HL-60 (cell line): Measurements from ENCODE around the gene CRYBG2.

Experiments used
- DNase-seq, 2 experiments: peaks; one replicate each; pipeline ENCODE4 v3.0.0-alpha.2; 2010 to 2020; ENCODE audit warnings: low read depth in 1 of 2, low spot score in 1 of 2
- H3K27ac ChIP-seq: fragments of 250-450 bp; sonication (Bioruptor Pico); replicated peaks from 2 replicates; pipeline ENCODE4 v1.5.1; 2020; ENCODE audit warnings: mild to moderate bottlenecking, moderate library complexity
- H3K27me3 ChIP-seq: fragments of 250-450 bp; sonication (Bioruptor Pico); 2 replicates; pipeline ENCODE4 v1.5.1; 2021; ENCODE audit warnings: mild to moderate bottlenecking, moderate library complexity; ENCODE audit not compliant: insufficient read depth, poor library complexity, severe bottlenecking
- H3K4me3 ChIP-seq: replicated peaks from 2 replicates; pipeline ENCODE4 v1.5.1; 2011; ENCODE audit warnings: mild to moderate bottlenecking, control low read depth, low read length; ENCODE audit not compliant: insufficient read depth
- GABPA ChIP-seq: IDR thresholded peaks from 2 replicates; pipeline ENCODE4 v1.6.1; 2012; ENCODE audit warnings: low read depth
- POLR2AphosphoS5 ChIP-seq: IDR thresholded peaks from 2 replicates; pipeline ENCODE4 v1.6.1; 2012; ENCODE audit warnings: low read depth
- SPI1 ChIP-seq: IDR thresholded peaks from 2 replicates; pipeline ENCODE4 v1.6.1; 2012; ENCODE audit warnings: low read depth, mild to moderate bottlenecking, borderline replicate concordance
- TF ChIP-seq, protein P1 (sequence below): IDR thresholded peaks from 2 replicates; pipeline ENCODE4 v1.6.1; 2012; ENCODE audit warnings: low read depth; ENCODE audit not compliant: insufficient replicate concordance
- TF ChIP-seq, protein P2 (sequence below): IDR thresholded peaks from one replicate; pipeline ENCODE4 v1.5.1; 2011; ENCODE audit warnings: low read length, control low read depth, inconsistent platforms; ENCODE audit not compliant: insufficient read depth

CRYBG2 gene

DNA sequence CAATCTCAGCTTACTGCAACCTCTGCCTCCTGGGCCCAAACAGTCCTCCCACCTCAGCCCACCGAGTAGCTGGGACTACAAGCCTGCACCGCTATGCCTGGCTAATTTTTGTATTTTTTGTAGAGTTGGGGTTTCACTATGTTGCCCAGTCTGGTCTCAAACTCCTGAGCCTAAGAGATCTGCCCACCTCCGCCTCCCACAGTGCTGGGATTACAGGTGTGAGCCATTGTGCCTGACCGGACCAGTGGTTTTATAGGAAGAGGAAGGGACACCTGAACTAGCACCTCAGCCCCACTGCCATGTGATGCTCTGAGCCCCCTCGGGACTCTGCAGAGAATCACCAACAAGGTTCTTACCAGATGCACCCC is 4.1 kb downstream of the CRYBG2 start:
- H3K27ac ChIP-seq: no peak overlapping the region
- DNase-seq: no peak
- no peaks in the 10 kb centered on the region for H3K27me3 ChIP-seq
- no peak overlapping the region for H3K4me3 ChIP-seq
- TF ChIP-seq, protein P1, sequence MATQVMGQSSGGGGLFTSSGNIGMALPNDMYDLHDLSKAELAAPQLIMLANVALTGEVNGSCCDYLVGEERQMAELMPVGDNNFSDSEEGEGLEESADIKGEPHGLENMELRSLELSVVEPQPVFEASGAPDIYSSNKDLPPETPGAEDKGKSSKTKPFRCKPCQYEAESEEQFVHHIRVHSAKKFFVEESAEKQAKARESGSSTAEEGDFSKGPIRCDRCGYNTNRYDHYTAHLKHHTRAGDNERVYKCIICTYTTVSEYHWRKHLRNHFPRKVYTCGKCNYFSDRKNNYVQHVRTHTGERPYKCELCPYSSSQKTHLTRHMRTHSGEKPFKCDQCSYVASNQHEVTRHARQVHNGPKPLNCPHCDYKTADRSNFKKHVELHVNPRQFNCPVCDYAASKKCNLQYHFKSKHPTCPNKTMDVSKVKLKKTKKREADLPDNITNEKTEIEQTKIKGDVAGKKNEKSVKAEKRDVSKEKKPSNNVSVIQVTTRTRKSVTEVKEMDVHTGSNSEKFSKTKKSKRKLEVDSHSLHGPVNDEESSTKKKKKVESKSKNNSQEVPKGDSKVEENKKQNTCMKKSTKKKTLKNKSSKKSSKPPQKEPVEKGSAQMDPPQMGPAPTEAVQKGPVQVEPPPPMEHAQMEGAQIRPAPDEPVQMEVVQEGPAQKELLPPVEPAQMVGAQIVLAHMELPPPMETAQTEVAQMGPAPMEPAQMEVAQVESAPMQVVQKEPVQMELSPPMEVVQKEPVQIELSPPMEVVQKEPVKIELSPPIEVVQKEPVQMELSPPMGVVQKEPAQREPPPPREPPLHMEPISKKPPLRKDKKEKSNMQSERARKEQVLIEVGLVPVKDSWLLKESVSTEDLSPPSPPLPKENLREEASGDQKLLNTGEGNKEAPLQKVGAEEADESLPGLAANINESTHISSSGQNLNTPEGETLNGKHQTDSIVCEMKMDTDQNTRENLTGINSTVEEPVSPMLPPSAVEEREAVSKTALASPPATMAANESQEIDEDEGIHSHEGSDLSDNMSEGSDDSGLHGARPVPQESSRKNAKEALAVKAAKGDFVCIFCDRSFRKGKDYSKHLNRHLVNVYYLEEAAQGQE: no peak
- TF ChIP-seq, protein P2, sequence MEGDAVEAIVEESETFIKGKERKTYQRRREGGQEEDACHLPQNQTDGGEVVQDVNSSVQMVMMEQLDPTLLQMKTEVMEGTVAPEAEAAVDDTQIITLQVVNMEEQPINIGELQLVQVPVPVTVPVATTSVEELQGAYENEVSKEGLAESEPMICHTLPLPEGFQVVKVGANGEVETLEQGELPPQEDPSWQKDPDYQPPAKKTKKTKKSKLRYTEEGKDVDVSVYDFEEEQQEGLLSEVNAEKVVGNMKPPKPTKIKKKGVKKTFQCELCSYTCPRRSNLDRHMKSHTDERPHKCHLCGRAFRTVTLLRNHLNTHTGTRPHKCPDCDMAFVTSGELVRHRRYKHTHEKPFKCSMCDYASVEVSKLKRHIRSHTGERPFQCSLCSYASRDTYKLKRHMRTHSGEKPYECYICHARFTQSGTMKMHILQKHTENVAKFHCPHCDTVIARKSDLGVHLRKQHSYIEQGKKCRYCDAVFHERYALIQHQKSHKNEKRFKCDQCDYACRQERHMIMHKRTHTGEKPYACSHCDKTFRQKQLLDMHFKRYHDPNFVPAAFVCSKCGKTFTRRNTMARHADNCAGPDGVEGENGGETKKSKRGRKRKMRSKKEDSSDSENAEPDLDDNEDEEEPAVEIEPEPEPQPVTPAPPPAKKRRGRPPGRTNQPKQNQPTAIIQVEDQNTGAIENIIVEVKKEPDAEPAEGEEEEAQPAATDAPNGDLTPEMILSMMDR: no peak
- no peak for TF ChIP-seq GABPA
- no peak for TF ChIP-seq POLR2AphosphoS5
- no peak for TF ChIP-seq SPI1

DNA sequence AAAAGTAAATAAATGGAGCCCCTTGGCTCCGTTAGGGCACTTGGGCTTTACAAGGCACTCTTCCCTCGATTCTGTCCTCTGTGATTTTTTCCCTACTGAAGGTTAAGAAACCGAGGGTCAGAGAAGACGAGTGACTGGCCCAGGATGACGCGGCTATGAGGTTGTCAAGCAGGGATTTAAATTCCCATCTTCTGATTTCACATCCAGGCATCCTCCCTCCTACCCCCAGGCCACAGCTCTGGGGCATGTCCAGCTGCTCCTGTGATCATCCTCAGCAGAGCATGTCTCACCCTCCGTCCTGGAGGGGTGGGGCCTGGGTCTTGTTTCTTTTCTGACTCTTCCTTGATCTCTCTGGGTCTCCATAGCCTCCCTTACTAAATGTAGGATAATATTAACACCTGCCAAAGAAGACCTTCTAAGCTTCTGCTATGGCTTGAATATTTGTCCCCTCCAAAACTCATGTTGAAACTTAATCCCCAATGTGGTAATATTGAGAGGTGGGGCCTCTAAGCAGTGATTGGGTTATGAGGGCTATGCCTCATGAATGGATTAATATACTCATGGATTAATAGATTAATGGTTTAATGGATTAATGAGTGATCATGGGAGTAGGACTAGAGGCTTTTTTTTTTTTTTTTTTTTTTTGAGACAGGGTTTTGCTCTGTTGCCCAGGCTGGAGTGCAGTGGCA is 4.6 kb downstream of the CRYBG2 start:
- no peaks in the 10 kb centered on the region for H3K27me3 ChIP-seq
- DNase-seq: no peak
- no peak overlapping the region for H3K27ac ChIP-seq
- TF ChIP-seq GABPA (no peak), POLR2AphosphoS5 (no peak), SPI1 (no peak)
- TF ChIP-seq, protein P2: no peak
- TF ChIP-seq, protein P1: no peak
- H3K4me3 ChIP-seq: no peak overlapping the region

DNA sequence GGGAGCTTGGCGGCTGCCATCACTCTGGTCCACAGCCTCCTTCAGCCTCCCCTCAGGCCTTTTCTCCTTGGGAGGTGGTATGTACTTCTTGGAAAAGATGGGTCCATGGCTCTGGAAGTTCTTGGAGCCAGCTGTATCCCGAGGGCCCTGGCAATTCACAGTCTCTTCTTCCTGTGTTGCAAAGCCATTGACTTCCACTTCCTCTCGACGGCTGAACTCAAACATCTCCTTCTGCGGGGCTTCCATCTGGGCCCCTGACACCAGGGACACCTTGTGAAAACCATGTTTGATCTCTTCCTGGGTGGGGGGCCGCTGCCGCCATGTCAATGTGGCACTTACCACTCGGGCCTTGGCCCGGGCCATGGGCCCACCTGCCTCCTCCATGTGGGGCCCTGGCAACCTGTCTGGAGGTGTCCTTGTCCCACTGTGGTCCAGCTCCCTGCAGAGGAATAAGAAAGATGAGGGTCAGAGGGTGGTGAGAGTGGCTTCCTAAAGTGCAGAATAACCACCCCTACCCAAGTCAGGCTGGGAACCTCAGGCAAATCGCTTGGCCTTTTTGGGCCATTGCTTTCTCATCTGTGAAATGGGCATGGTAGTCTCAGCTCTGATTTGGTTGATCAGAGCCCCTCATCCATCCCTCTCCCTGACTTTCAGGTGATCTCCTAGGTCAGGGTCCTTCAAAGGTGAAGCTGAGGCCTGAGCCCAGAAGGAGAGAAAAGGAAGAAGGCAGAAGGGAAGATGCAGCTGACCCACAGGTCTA is 7.5 kb downstream of the CRYBG2 start:
- TF ChIP-seq POLR2AphosphoS5 (no peak), SPI1 (peak; percentile 54; the same call in 1 of the 2 replicates)
- H3K27me3 ChIP-seq: no peaks in the 10 kb centered on the region
- no peak overlapping the region for H3K4me3 ChIP-seq
- no peak overlapping the region for H3K27ac ChIP-seq
- no peak for DNase-seq

DNA sequence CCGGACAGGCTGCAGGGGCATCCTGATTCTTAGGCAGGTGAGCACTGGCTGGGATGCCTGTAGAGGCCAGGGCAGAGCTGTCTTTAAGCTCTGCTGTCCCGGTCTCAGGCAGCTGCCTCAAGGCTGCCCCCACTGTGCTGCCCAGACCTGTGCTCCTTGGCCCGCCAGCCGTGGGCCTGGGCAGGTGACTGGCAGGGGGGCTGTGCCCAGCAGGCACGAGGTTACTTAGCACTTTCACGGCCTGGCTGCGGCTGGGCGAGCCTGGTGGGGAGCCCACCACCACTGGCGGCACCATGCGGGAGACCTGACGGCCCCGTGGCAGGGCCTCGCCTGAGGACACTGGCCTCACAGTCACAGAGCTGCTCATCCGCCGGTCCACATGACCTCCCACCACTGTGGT is 8.2 kb downstream of the CRYBG2 start:
- no peak for DNase-seq
- Histone ChIP-seq H3K27me3 (no peaks in the 10 kb centered on the region), H3K4me3 (no peak overlapping the region), H3K27ac (no peak overlapping the region)
- no peak for TF ChIP-seq SPI1
- TF ChIP-seq, protein P2: no peak
- no peak for TF ChIP-seq GABPA
- TF ChIP-seq, protein P1: no peak
- TF ChIP-seq POLR2AphosphoS5: no peak
